Stomach (tissue), 9 donors: ENCODE results near the gene RIPOR3. TPM values are rescaled to one million over a fixed set of nuclear protein-coding genes. Genes with fewer than 3 reads are reported as not detected.

Experiments used
- DNase-seq, 2 donors: peaks; one replicate each; pipeline versions ENCODE4 v3.0.0 to v3.0.0-alpha.2; 2013 to 2019
- H3K27ac ChIP-seq, 5 donors: fragments of 200-600 bp in 4 of 5; sonication (generic) in 4 of 5; one replicate each; pipeline ENCODE4 v1.5.1; 2013 to 2019; ENCODE audit warnings: mild to moderate bottlenecking in 1 of 5, moderate library complexity in 1 of 5
- H3K27me3 ChIP-seq, 3 donors: fragments of 200-600 bp; sonication (generic); one replicate each; pipeline ENCODE4 v1.5.1; 2017 to 2019; ENCODE audit warnings: mixed run types in 1 of 3
- H3K36me3 ChIP-seq, 4 donors: fragments of 200-600 bp; sonication (generic); 1 replicate in 3 of 4; 2 replicates in 1 of 4; pipeline ENCODE4 v1.5.1; 2016 to 2019
- H3K4me1 ChIP-seq, 4 donors: fragments of 200-600 bp; sonication (generic); one replicate each; pipeline ENCODE4 v1.5.1; 2016 to 2019
- H3K4me3 ChIP-seq, 4 donors: fragments of 200-600 bp; sonication (generic) in 3 of 4; one replicate each; pipeline ENCODE4 v1.5.1; 2016 to 2019; ENCODE audit warnings: mild to moderate bottlenecking in 1 of 4
- H3K9me3 ChIP-seq, 4 donors: fragments of 200-600 bp; sonication (generic); one replicate each; pipeline ENCODE4 v1.5.1; 2016 to 2019
- CTCF ChIP-seq, 7 experiments: fragments of 450-650 bp in 4 of 7; fragments of 200-600 bp in 3 of 7; sonication (generic) in 3 of 7; IDR thresholded peaks; one replicate each; pipeline ENCODE4 v1.5.1; 2016 to 2019; ENCODE audit warnings: antibody characterized with exemption in 7 of 7, control low read depth in 2 of 7, mild to moderate bottlenecking in 1 of 7
- EP300 ChIP-seq: sonication (generic); formaldehyde crosslinking; IDR thresholded peaks from one replicate; pipeline ENCODE4 v1.6.1; 2017; ENCODE audit warnings: antibody characterized with exemption
- POLR2A ChIP-seq, 4 donors: fragments of 450-650 bp; IDR thresholded peaks; one replicate each; pipeline ENCODE4 v1.6.1; 2016; ENCODE audit warnings: antibody characterized with exemption in 4 of 4, control low read depth in 2 of 4, mild to moderate bottlenecking in 1 of 4, moderate library complexity in 1 of 4
- POLR2AphosphoS5 ChIP-seq, 3 donors: sonication (generic); formaldehyde crosslinking; IDR thresholded peaks; one replicate each; pipeline ENCODE4 v1.6.1; 2016; ENCODE audit warnings: antibody characterized with exemption in 3 of 3
- WGBS, 5 donors: extraction: QIAGEN DNeasy Blood & Tissue Kit in 3 of 5; methylation state at CpG; one replicate each; pipeline versions ENCODE4 v1.1.5 to v1.1.7; 2013 to 2018; 5-methylcytosine and 5-hydroxymethylcytosine counted together
- intact Hi-C: fragments of 100-400 bp; cut with DNase I; formaldehyde crosslinking; loops from one replicate; pipeline ENCODE4 v1.15.1; 2023; ENCODE audit warnings: low total_unique reads
- polyA plus RNA-seq, 3 donors: library from polyadenylated mRNA; stranded (reverse); fragments of 200-250 nt; gene quantifications; one replicate each; pipeline ENCODE4 v1.2.3, GENCODE V29; 2013
- total RNA-seq, 5 donors: library from RNA; depleted of rRNA; stranded (reverse); fragments of >200 nt; gene quantifications; one replicate each; pipeline versions ENCODE4 v1.1.0 to v1.2.3, GENCODE V29; 2014 to 2016
- donor health status: healthy with polysubstance abuse.
- donor health status: Bipolar disorder and iron deficiency.
- donor health status: healthy.

Gene RIPOR3
- total and polyA plus RNA-seq, 8 donors, result 4.4 to 61.1 (median 8.2) TPM

DNA sequence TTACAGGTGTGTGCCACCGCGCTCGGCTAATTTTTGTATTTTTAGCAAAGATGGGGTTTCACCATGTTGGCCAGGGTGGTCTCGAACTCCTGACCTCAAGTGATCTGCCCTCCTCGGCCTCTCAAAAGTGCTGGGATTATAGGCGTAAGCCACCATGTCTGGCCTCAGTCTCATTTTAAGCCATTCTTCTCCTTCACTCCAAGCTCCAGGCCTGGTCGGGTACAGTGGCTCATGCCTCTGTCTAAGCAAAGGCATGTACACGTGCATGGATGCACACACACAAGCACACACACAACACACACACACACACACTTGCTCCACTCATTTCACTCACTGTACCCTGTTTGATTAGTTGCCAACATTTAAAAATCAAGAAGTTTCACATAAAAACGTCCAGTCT is 32.3 kb upstream of the RIPOR3 start:
- H3K36me3 ChIP-seq, result no peaks in the 10 kb centered on the region
- intact Hi-C loops, result no loop called here
- H3K9me3 ChIP-seq, result no peaks in the 10 kb centered on the region
- H3K4me3 ChIP-seq, result no peak overlapping the region
- no peak for DNase-seq
- H3K27me3 ChIP-seq, result no peaks in the 10 kb centered on the region
- H3K4me1 ChIP-seq, result peaks cover 14 to 50% (median 31%) of the 10 kb centered on the region in 4 donors
- TF ChIP-seq EP300 (no peak), POLR2AphosphoS5 (IDR thresholded peaks at IDR 0.05) (no peak), CTCF (IDR thresholded peaks at IDR 0.05) (no peak), POLR2A (IDR thresholded peaks at IDR 0.05) (no peak)
- WGBS, 5 donors, result 79 to 94% (median 91%) methylated on average over 9 of the region's 9 CpGs
- H3K27ac ChIP-seq, result peak overlapping the region in 1 of 5 donors; percentile 72

- DNase-seq, result no peak
- H3K27me3 ChIP-seq, result no peaks in the 10 kb centered on the region
- no peak for TF ChIP-seq EP300
- no peak for TF ChIP-seq POLR2A (IDR thresholded peaks at IDR 0.05)
- TF ChIP-seq POLR2AphosphoS5 (IDR thresholded peaks at IDR 0.05), result no peak
- H3K36me3 ChIP-seq, result no peaks in the 10 kb centered on the region
- H3K4me1 ChIP-seq, result peaks cover 11 to 39% (median 23%) of the 10 kb centered on the region in 4 donors
- H3K4me3 ChIP-seq, result no peak overlapping the region
- intact Hi-C loops, result no loop called here
- H3K27ac ChIP-seq, result peak overlapping the region in 2 of 5 donors; percentile 40 to 41
- WGBS, 5 donors, result 86 to 91% (median 90%) methylated on average over 10 of the region's 10 CpGs
- no peaks in the 10 kb centered on the region for H3K9me3 ChIP-seq
Measured at GRCh38 chr20:50722424-50723155, 31.2 kb upstream of the RIPOR3 start.

- peak in 1 of 2 donors; percentile 31 for DNase-seq
- WGBS, 5 donors, result 66 to 82% (median 77%) methylated on average over 9 of the region's 9 CpGs
- intact Hi-C loops, result no loop called here
- Histone ChIP-seq H3K4me1 (peaks cover 11 to 32% (median 17%) of the 10 kb centered on the region in 4 donors), H3K4me3 (no peak overlapping the region), H3K36me3 (no peaks in the 10 kb centered on the region), H3K27ac (peak overlapping the region in 2 of 5 donors; percentile 40 to 41), H3K27me3 (no peaks in the 10 kb centered on the region), H3K9me3 (no peaks in the 10 kb centered on the region)
- TF ChIP-seq CTCF (IDR thresholded peaks at IDR 0.05) (no peak), EP300 (peak; percentile 68), POLR2AphosphoS5 (IDR thresholded peaks at IDR 0.05) (peak in 2 of 3 donors; percentile 19 to 23)
Measured at GRCh38 chr20:50721881-50722281, 30.5 kb upstream of the RIPOR3 start.

- no peak overlapping the region for H3K27ac ChIP-seq
- intact Hi-C loops, result no loop called here
- no peak for TF ChIP-seq CTCF (IDR thresholded peaks at IDR 0.05)
- TF ChIP-seq POLR2AphosphoS5 (IDR thresholded peaks at IDR 0.05), result no peak
- no peak for TF ChIP-seq EP300
- no peak for TF ChIP-seq POLR2A (IDR thresholded peaks at IDR 0.05)
- H3K27me3 ChIP-seq, result no peaks in the 10 kb centered on the region
- H3K36me3 ChIP-seq, result no peaks in the 10 kb centered on the region
- H3K4me1 ChIP-seq, result peaks cover 11 to 19% (median 15%) of the 10 kb centered on the region in 4 donors
- no peaks in the 10 kb centered on the region for H3K9me3 ChIP-seq
- H3K4me3 ChIP-seq, result no peak overlapping the region
- no peak for DNase-seq
Measured at GRCh38 chr20:50720582-50720981, 29.2 kb upstream of the RIPOR3 start.

DNA sequence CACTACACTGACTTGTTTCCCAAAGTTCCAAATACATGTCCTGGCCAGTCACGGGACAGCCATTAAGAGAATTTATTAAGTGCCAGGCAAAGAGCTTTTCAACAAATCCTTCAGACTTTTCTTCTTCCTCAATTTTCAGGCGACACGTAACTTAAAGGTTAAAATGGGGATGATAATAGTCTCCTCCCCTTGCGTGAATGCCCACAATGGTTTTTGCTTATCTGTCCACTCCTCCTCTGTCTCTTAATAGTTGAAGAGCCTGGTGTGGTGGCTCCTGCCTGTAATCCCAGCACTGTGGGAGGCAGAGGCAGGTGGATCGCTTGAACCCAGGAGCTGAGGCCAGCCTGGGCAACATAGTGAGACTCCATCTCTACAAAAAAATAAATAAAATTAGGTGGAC is 28.7 kb upstream of the RIPOR3 start:
- H3K27me3 ChIP-seq, result no peaks in the 10 kb centered on the region

More for the DNA sequence above, 28.7 kb upstream of the RIPOR3 start:
- Histone ChIP-seq H3K4me1 (peaks cover 8 to 14% (median 10%) of the 10 kb centered on the region in 4 donors), H3K9me3 (no peaks in the 10 kb centered on the region), H3K4me3 (no peak overlapping the region), H3K36me3 (no peaks in the 10 kb centered on the region), H3K27ac (no peak overlapping the region)
- 87 to 91% (median 90%) methylated on average over 5 of the region's 5 CpGs for WGBS, 5 donors
- TF ChIP-seq CTCF (IDR thresholded peaks at IDR 0.05) (no peak), EP300 (no peak), POLR2AphosphoS5 (IDR thresholded peaks at IDR 0.05) (no peak), POLR2A (IDR thresholded peaks at IDR 0.05) (no peak)
- no peak for DNase-seq
- intact Hi-C loops, result no loop called here
